ENCODE measurements around the gene TELO2.
"Not testable (repeated sequence)": the region's sequence is repeated elsewhere in the genome, so short reads cannot be mapped to it uniquely, and the experiment has no call there.

Gene TELO2

GRCh38 chr16:1458336-1458976 lies 34.7 kb upstream of the TELO2 start:
- no peak for DNase-seq

- no peak for DNase-seq
These were observed 34.2 kb upstream of the TELO2 start for GRCh38 chr16:1458977-1459341.

GRCh38 chr16:1459967-1460366 lies 33.2 kb upstream of the TELO2 start:
- DNase-seq: no peak

GRCh38 chr16:1460602-1461138 lies 32.5 kb upstream of the TELO2 start:
- DNase-seq: no peak

- DNase-seq: no peak
These were observed 32.0 kb upstream of the TELO2 start for GRCh38 chr16:1461146-1461545.

- DNase-seq: no peak
These were observed 28.8 kb upstream of the TELO2 start for GRCh38 chr16:1464196-1464893.

- DNase-seq: no peak
These were observed 28.1 kb upstream of the TELO2 start for GRCh38 chr16:1464894-1465566.

- no peak for DNase-seq
These were observed 27.6 kb upstream of the TELO2 start for GRCh38 chr16:1465567-1465915.

- no peak for DNase-seq
These were observed 27.1 kb upstream of the TELO2 start for GRCh38 chr16:1466054-1466453.

GRCh38 chr16:1466968-1467521 lies 26.1 kb upstream of the TELO2 start:
- DNase-seq: no peak

- no peak for DNase-seq
These were observed 24.7 kb upstream of the TELO2 start for GRCh38 chr16:1468426-1468810.

GRCh38 chr16:1469141-1469540 lies 24.0 kb upstream of the TELO2 start:
- DNase-seq: not testable (repeated sequence)

GRCh38 chr16:1469693-1470201 lies 23.4 kb upstream of the TELO2 start:
- DNase-seq: no peak

GRCh38 chr16:1470481-1471251 lies 22.5 kb upstream of the TELO2 start:
- DNase-seq: no peak

GRCh38 chr16:1471569-1472194 lies 21.5 kb upstream of the TELO2 start:
- no peak for DNase-seq

- DNase-seq: no peak
These were observed 20.2 kb upstream of the TELO2 start for GRCh38 chr16:1472974-1473373.

- DNase-seq: no peak
These were observed 18.9 kb upstream of the TELO2 start for GRCh38 chr16:1474082-1474795.

- DNase-seq: peak; percentile 85
These were observed 18.2 kb upstream of the TELO2 start, which contains the start of gene CLCN7 for GRCh38 chr16:1474796-1475551. TSS of gene CLCN7 (minus strand) at chr16:1475028. CDS start at chr16:1474974, 54 bp downstream.

GRCh38 chr16:1475552-1476114 lies 17.5 kb upstream of the TELO2 start:
- no peak for DNase-seq

GRCh38 chr16:1477033-1477432 lies 16.1 kb upstream of the TELO2 start:
- no peak for DNase-seq
